IPS-18a (cell line): Measurements from ENCODE around the gene GCN1.
A peak's percentile ranks its signal among the peaks of the same experiment; 100 is the strongest.

ENCODE experiments used
- H3K27ac ChIP-seq: one replicate; pipeline ENCODE4 v1.5.1; 2013; ENCODE audit warnings: low read length
- H3K27me3 ChIP-seq: one replicate; pipeline ENCODE4 v1.6.1; 2013; ENCODE audit warnings: mild to moderate bottlenecking, low read length; ENCODE audit not compliant: control insufficient read depth, insufficient read depth
- H3K36me3 ChIP-seq: one replicate; pipeline ENCODE4 v1.6.1; 2013; ENCODE audit warnings: low read depth, low read length; ENCODE audit not compliant: control insufficient read depth
- H3K4me1 ChIP-seq: one replicate; pipeline ENCODE4 v1.6.1; 2013; ENCODE audit warnings: low read depth, low read length; ENCODE audit not compliant: control insufficient read depth
- H3K4me3 ChIP-seq: one replicate; pipeline ENCODE4 v1.5.1; 2013; ENCODE audit warnings: low read length
- H3K9ac ChIP-seq: one replicate; pipeline ENCODE4 v1.6.1; 2013; ENCODE audit warnings: mild to moderate bottlenecking, low read length, moderate library complexity
- H3K9me3 ChIP-seq: one replicate; pipeline ENCODE4 v1.6.1; 2013; ENCODE audit warnings: low read depth, low read length; ENCODE audit not compliant: control insufficient read depth

Gene GCN1

GRCh38 chr12:120116792-120117651, 77.5 kb downstream of the GCN1 start:
- no peaks in the 10 kb centered on the region for H3K9me3 ChIP-seq
- peak overlapping the region; percentile 78 for H3K9ac ChIP-seq
- no peaks in the 10 kb centered on the region for H3K36me3 ChIP-seq
- H3K4me1 ChIP-seq: peaks cover 13% of the 10 kb centered on the region
- H3K27ac ChIP-seq: peak overlapping the region; percentile 44
- H3K4me3 ChIP-seq: peak overlapping the region; percentile 95
- H3K27me3 ChIP-seq: no peaks in the 10 kb centered on the region

- Histone ChIP-seq H3K27ac (peak within 1 kb of the TSS; percentile 44), H3K36me3 (no peaks in the 10 kb centered on the region), H3K4me1 (peaks cover 13% of the 10 kb centered on the region)
Measured at GRCh38 chr12:120116441-120116791, 78.1 kb downstream of the GCN1 start, which contains the start of gene RAB35. Gene RAB35 (minus strand): TSS chr12:120116753. CDS start chr12:120116650, 103 bp downstream.

GRCh38 chr12:120115692-120116440, 78.6 kb downstream of the GCN1 start:
- no peak overlapping the region for H3K27ac ChIP-seq
- H3K4me1 ChIP-seq: peaks cover 13% of the 10 kb centered on the region
- peak overlapping the region; percentile 90 for H3K4me3 ChIP-seq
- H3K9me3 ChIP-seq: no peaks in the 10 kb centered on the region
- H3K9ac ChIP-seq: peak overlapping the region; percentile 63
- H3K27me3 ChIP-seq: no peaks in the 10 kb centered on the region
- H3K36me3 ChIP-seq: no peaks in the 10 kb centered on the region

More at GRCh38 chr12:120116441-120116791, 78.1 kb downstream of the GCN1 start, which contains the start of gene RAB35:
- H3K4me3 ChIP-seq: peak within 1 kb of the TSS; percentile 95
- peak within 1 kb of the TSS; percentile 78 for H3K9ac ChIP-seq
- no peaks in the 10 kb centered on the region for H3K9me3 ChIP-seq
- H3K27me3 ChIP-seq: no peaks in the 10 kb centered on the region

- Histone ChIP-seq H3K4me1 (peaks cover 13% of the 10 kb centered on the region), H3K4me3 (peak overlapping the region; percentile 90), H3K36me3 (no peaks in the 10 kb centered on the region), H3K27me3 (no peaks in the 10 kb centered on the region), H3K27ac (no peak overlapping the region), H3K9me3 (no peaks in the 10 kb centered on the region), H3K9ac (no peak overlapping the region)
Measured at GRCh38 chr12:120115066-120115465, 79.4 kb downstream of the GCN1 start.

- H3K9ac ChIP-seq: no peak overlapping the region
- no peaks in the 10 kb centered on the region for H3K27me3 ChIP-seq
- H3K9me3 ChIP-seq: no peaks in the 10 kb centered on the region
- H3K36me3 ChIP-seq: no peaks in the 10 kb centered on the region
- H3K4me3 ChIP-seq: no peak overlapping the region
- peaks cover 13% of the 10 kb centered on the region for H3K4me1 ChIP-seq
- no peak overlapping the region for H3K27ac ChIP-seq
Measured at GRCh38 chr12:120110550-120111501, 83.7 kb downstream of the GCN1 start.

- Histone ChIP-seq H3K9ac (no peak overlapping the region), H3K4me3 (no peak overlapping the region), H3K4me1 (peaks cover 14% of the 10 kb centered on the region), H3K27me3 (no peaks in the 10 kb centered on the region), H3K36me3 (no peaks in the 10 kb centered on the region), H3K27ac (no peak overlapping the region), H3K9me3 (no peaks in the 10 kb centered on the region)
Measured at GRCh38 chr12:120109570-120110267, 84.8 kb downstream of the GCN1 start.

- Histone ChIP-seq H3K27me3 (no peaks in the 10 kb centered on the region), H3K9ac (no peak overlapping the region), H3K27ac (no peak overlapping the region), H3K9me3 (no peaks in the 10 kb centered on the region), H3K4me1 (peaks cover 14% of the 10 kb centered on the region), H3K4me3 (no peak overlapping the region), H3K36me3 (peaks cover 10% of the 10 kb centered on the region)
Measured at GRCh38 chr12:120106151-120106550, 88.4 kb downstream of the GCN1 start.

- no peaks in the 10 kb centered on the region for H3K27me3 ChIP-seq
- peaks cover 14% of the 10 kb centered on the region for H3K36me3 ChIP-seq
- H3K9ac ChIP-seq: no peak overlapping the region
- H3K9me3 ChIP-seq: no peaks in the 10 kb centered on the region
- H3K4me1 ChIP-seq: peaks cover 14% of the 10 kb centered on the region
- no peak overlapping the region for H3K27ac ChIP-seq
- no peak overlapping the region for H3K4me3 ChIP-seq
Measured at GRCh38 chr12:120103371-120103770, 91.1 kb downstream of the GCN1 start.

- Histone ChIP-seq H3K27ac (no peak overlapping the region), H3K4me3 (no peak overlapping the region), H3K27me3 (no peaks in the 10 kb centered on the region), H3K9ac (no peak overlapping the region), H3K36me3 (peaks cover 16% of the 10 kb centered on the region), H3K4me1 (peaks cover 12% of the 10 kb centered on the region), H3K9me3 (no peaks in the 10 kb centered on the region)
Measured at GRCh38 chr12:120103044-120103338, 91.5 kb downstream of the GCN1 start.

GRCh38 chr12:120102189-120103043, 92.1 kb downstream of the GCN1 start:
- no peak overlapping the region for H3K9ac ChIP-seq
- H3K4me1 ChIP-seq: peaks cover 11% of the 10 kb centered on the region
- no peaks in the 10 kb centered on the region for H3K9me3 ChIP-seq
- no peaks in the 10 kb centered on the region for H3K27me3 ChIP-seq
- peaks cover 16% of the 10 kb centered on the region for H3K36me3 ChIP-seq
- H3K27ac ChIP-seq: no peak overlapping the region
- no peak overlapping the region for H3K4me3 ChIP-seq
